ENCODE measurements around the gene HSPBP1. TPM values are rescaled to one million over a fixed set of nuclear protein-coding genes. Genes with fewer than 3 reads are reported as not detected.

HSPBP1 gene
- total RNA-seq, 1 donor from 2014 or later, result 23.5 TPM

- peak; percentile 47 for DNase-seq
Observed at GRCh38 chr19:55304279-55304978, 24.5 kb upstream of the HSPBP1 start.

- DNase-seq, result no peak
Observed at GRCh38 chr19:55303477-55303876, 23.6 kb upstream of the HSPBP1 start.

GRCh38 chr19:55302318-55302703 is 22.4 kb upstream of the HSPBP1 start:
- no peak for DNase-seq

GRCh38 chr19:55301459-55302317 is 21.8 kb upstream of the HSPBP1 start:
- peak; percentile 83 for DNase-seq

- DNase-seq, result no peak
Observed at GRCh38 chr19:55300886-55301458, 21.1 kb upstream of the HSPBP1 start.

GRCh38 chr19:55299991-55300390 is 20.1 kb upstream of the HSPBP1 start:
- no peak for DNase-seq

- DNase-seq, result no peak
Observed at GRCh38 chr19:55297267-55297666, 17.4 kb upstream of the HSPBP1 start.

GRCh38 chr19:55289117-55289796 is 9.3 kb upstream of the HSPBP1 start:
- peak; percentile 34 for DNase-seq

- no peak for DNase-seq
Observed at GRCh38 chr19:55287361-55288079, 7.6 kb upstream of the HSPBP1 start.

GRCh38 chr19:55285229-55285890 is 5.5 kb upstream of the HSPBP1 start:
- no peak for DNase-seq

- DNase-seq, result no peak
Observed at GRCh38 chr19:55284405-55285058, 4.6 kb upstream of the HSPBP1 start.

- DNase-seq, result no peak
Observed at GRCh38 chr19:55283548-55284377, 3.9 kb upstream of the HSPBP1 start, which contains the start of gene BRSK1. Gene BRSK1, plus strand, starts transcription at chr19:55283997. Its CDS starts 446 bp downstream, at chr19:55284443.

- no peak for DNase-seq
Observed at GRCh38 chr19:55279340-55279739, 570 bp downstream of the HSPBP1 start.

- DNase-seq, result no peak
Observed at GRCh38 chr19:55278391-55279135, 1.3 kb downstream of the HSPBP1 start.

GRCh38 chr19:55277494-55277893 is 2.4 kb downstream of the HSPBP1 start:
- no peak for DNase-seq

- no peak for DNase-seq
Observed at GRCh38 chr19:55276720-55277430, 3.0 kb downstream of the HSPBP1 start.

- DNase-seq, result no peak
Observed at GRCh38 chr19:55275851-55276719, 3.8 kb downstream of the HSPBP1 start.

Data from dermis blood vessel endothelial cell (primary cell).